Activated B cell treated with CpG ODN at 0.5 μM for 24 hours (primary cell): Measurements from ENCODE around the gene IQSEC1. TPM values are rescaled to one million over a fixed set of nuclear protein-coding genes. Genes with fewer than 3 reads are reported as not detected.

Experiments
- ATAC-seq: fragments of 200-7000 bp; cut with Tn5 transposase; one replicate; pipeline ENCODE4 v1.10.0; 2021; ENCODE audit warnings: low read depth, mild to moderate bottlenecking, moderate library complexity
- CTCF ChIA-PET: fragments of 350-600 bp; sonication (Branson Sonifier 250); formaldehyde crosslinking; loops from one replicate; lab custom pipeline; 2021; ENCODE audit warnings: antibody characterized with exemption; lab: Charles Lee
- POLR2A ChIA-PET: fragments of 350-600 bp; sonication (Branson Sonifier 250); formaldehyde crosslinking; loops from one replicate; lab custom pipeline; 2021; ENCODE audit warnings: antibody characterized with exemption; lab: Charles Lee
- DNase-seq: peaks from one replicate; pipeline ENCODE4 v3.0.0; 2022
- H3K27ac Mint-ChIP-seq: one replicate; pipeline ENCODE4 v1.8.0; 2020; ENCODE audit warnings: mixed read lengths
- H3K27me3 Mint-ChIP-seq: one replicate; pipeline ENCODE4 v1.8.0; 2021; ENCODE audit warnings: mixed read lengths
- H3K36me3 Mint-ChIP-seq: one replicate; pipeline ENCODE4 v1.8.0; 2021; ENCODE audit warnings: low read depth, mixed read lengths
- H3K4me1 Mint-ChIP-seq: one replicate; pipeline ENCODE4 v1.8.0; 2021; ENCODE audit warnings: mixed read lengths
- H3K4me3 Mint-ChIP-seq: one replicate; pipeline ENCODE4 v1.8.0; 2020; ENCODE audit warnings: mild to moderate bottlenecking, mixed read lengths
- H3K9me3 Mint-ChIP-seq: one replicate; pipeline ENCODE4 v1.8.0; 2020; ENCODE audit warnings: mixed read lengths
- intact Hi-C: fragments of 100-400 bp; cut with micrococcal nuclease; formaldehyde crosslinking; loops from one replicate; pipeline ENCODE4 v1.15.1; 2024
- total RNA-seq: library from RNA; stranded (reverse); gene quantifications from 2 replicates; pipeline ENCODE4 v1.2.3, GENCODE V29; 2022
- TF ChIP-seq, protein P1 (sequence below): fragments of 200-600 bp; IDR thresholded peaks from one replicate; pipeline ENCODE4 v1.8.0; 2022; ENCODE audit warnings: antibody characterized with exemption, mild to moderate bottlenecking

IQSEC1 gene
- total RNA-seq, 1 donor from 2014 or later = 296 TPM

DNA sequence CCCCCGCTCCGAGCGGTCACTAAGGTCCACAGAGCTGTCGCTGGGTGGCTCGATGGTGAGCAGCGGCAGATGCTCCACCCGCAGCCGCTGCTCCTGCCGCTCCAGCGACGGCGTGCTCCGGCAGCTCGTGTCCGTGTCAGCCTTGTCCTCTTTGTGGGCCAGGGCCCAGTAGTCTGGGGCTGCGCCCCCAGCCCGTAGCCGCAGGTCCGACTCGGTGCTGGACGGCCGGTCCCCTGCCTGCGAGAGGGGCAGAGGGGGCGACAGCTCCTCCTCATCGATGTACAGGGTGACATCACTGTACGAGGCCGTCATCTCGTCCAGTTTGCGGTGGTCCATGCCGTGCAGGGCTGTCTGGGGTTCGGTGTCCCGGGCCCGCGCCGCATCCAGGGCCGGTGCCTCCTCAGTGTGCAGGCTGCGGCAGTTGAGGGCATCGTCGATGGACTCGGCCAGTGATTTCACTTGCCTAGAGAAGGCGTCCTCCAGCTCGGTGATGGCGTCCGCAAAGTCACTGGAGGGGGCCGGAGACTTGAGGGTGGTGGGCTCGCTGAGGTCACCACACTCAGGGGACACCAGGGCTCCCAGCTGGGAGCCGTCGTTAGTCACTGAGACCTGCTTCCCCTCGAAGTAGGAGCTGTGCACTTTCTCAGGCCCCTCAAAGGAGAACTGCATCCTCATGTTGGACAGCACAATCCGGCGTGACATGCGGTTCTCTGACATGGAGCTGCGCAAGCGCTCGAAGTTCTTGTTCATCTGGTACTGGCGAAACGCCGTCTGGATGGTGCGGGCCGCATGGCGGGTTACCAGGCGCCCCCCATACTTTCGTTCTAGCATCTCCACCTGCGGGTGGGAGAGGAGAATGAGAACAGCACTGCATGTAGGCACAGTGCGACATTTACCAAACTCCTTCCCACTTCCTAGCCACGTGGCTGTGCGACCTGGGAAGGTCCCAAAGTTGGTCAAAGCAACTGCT is 137.1 kb downstream of the IQSEC1 start:
- intact Hi-C loops = no loop called here
- ChIA-PET CTCF (no interaction called here), POLR2A (interaction anchor here (0.6 kb wide), 1 partner anchor 348 kb away, joined by 5 read pairs; no protein-coding TSS in a partner anchor)
- DNase-seq = no peak
- TF ChIP-seq, protein P1, sequence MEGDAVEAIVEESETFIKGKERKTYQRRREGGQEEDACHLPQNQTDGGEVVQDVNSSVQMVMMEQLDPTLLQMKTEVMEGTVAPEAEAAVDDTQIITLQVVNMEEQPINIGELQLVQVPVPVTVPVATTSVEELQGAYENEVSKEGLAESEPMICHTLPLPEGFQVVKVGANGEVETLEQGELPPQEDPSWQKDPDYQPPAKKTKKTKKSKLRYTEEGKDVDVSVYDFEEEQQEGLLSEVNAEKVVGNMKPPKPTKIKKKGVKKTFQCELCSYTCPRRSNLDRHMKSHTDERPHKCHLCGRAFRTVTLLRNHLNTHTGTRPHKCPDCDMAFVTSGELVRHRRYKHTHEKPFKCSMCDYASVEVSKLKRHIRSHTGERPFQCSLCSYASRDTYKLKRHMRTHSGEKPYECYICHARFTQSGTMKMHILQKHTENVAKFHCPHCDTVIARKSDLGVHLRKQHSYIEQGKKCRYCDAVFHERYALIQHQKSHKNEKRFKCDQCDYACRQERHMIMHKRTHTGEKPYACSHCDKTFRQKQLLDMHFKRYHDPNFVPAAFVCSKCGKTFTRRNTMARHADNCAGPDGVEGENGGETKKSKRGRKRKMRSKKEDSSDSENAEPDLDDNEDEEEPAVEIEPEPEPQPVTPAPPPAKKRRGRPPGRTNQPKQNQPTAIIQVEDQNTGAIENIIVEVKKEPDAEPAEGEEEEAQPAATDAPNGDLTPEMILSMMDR = no peak
- Mint-ChIP-seq H3K4me1 (peaks cover 6% of the 10 kb centered on the region), H3K36me3 (peaks cover 90% of the 10 kb centered on the region), H3K27ac (no peak overlapping the region), H3K27me3 (no peaks in the 10 kb centered on the region), H3K4me3 (no peak overlapping the region), H3K9me3 (no peaks in the 10 kb centered on the region)
- ATAC-seq = no peak

DNA sequence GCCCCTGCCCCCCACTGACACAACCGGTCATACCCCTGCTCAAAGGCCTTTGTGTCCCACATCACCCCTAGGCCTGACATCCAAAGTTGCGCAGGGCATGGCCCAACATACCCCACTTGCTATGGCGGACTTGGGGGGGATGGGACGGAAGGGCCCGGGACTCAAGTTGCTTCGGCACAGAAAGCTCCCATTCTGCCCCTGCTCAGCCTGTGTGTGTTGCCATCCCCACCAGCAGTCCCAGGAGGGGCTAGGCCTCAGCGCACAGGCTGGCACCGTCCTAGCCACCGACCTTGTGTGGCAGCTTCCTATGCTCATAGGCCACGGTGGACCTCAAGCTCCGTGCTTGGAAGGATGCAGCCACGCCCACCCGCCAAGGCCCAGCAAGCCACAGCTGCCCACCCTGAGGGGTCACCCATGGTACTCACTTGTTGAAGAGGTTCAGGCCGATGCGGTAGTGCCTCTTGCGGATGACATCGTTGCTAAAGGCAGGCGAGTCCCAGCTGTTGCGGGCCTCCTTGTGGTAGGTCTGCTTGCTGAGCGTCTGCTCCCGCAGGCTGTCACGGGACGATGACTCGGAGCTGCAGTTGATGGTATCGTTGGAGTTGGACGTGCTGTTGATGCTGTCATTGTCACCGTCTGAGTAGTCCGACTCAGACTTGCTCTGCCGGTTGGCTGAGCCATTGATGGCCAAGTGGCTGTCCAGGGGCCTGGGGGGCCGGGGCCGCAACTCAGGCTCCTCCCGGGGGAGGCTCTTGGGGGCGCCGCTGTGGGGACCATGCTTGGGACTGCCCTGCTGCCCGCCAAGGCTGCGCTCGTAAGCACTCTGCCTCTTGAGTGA is 138.0 kb downstream of the IQSEC1 start:
- DNase-seq (no peak), ATAC-seq (no peak)
- CTCF ChIA-PET = no interaction called here
- TF ChIP-seq, protein P1 = no peak
- H3K4me3 Mint-ChIP-seq = no peak overlapping the region
- peaks cover 4% of the 10 kb centered on the region for H3K4me1 Mint-ChIP-seq
- H3K36me3 Mint-ChIP-seq = peaks cover 90% of the 10 kb centered on the region
- no peaks in the 10 kb centered on the region for H3K9me3 Mint-ChIP-seq
- H3K27ac Mint-ChIP-seq = no peak overlapping the region
- POLR2A ChIA-PET = interaction anchor here (0.6 kb wide), 1 partner anchor 347 kb away, joined by 5 read pairs; no protein-coding TSS in a partner anchor
- no peaks in the 10 kb centered on the region for H3K27me3 Mint-ChIP-seq
- intact Hi-C loops = no loop called here

DNA sequence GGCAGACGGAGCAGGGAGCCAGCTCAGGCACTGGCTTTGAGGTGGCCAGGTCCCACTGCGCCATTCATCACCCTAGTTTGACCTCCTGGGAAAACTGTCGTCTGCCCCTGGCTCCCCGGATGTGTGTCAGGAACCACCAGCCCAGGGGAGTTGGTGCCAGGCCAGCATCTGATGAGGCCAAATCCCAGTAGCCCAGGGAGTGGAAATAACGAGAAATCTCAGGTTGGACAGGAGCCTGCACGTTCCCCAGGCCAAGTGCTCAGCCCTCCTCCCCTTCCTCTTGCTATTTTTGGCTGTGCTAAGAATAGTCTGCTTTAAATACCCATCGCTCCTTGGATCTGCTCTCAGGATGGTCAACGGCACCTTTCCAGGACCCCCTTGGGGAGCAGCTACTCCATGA is 138.8 kb downstream of the IQSEC1 start:
- DNase-seq (no peak), ATAC-seq (no peak)
- Mint-ChIP-seq H3K27me3 (no peaks in the 10 kb centered on the region), H3K36me3 (peaks cover 90% of the 10 kb centered on the region), H3K4me1 (peaks cover 11% of the 10 kb centered on the region), H3K27ac (no peak overlapping the region), H3K9me3 (no peaks in the 10 kb centered on the region), H3K4me3 (no peak overlapping the region)
- intact Hi-C loops = no loop called here
- ChIA-PET CTCF (no interaction called here), POLR2A (interaction anchor here (0.6 kb wide), 1 partner anchor 16 kb away, joined by 4 read pairs; no protein-coding TSS in a partner anchor)
- TF ChIP-seq, protein P1 = no peak

DNA sequence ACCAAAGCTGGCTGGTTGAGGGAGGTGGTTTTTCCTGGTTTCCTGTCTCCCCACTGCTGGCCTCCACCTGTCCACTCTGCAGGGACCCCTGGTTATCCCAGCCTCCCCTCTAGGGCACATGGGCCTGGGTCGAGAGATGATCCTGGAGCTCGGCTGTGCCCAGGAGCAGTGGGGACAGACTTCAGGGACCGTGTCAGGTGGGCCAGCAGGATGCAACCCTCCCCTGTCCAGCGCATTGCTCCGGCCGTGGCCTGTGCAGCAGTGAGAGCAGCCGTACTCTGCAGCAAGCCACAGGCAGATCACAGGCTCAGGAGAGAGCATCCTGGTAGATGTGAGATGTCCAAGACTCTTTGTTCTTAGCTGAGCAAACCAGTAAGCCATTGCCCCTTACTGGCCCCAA is 139.3 kb downstream of the IQSEC1 start:
- intact Hi-C loops = no loop called here
- Mint-ChIP-seq H3K27me3 (no peaks in the 10 kb centered on the region), H3K36me3 (peaks cover 90% of the 10 kb centered on the region), H3K4me3 (no peak overlapping the region), H3K9me3 (no peaks in the 10 kb centered on the region), H3K4me1 (peaks cover 11% of the 10 kb centered on the region), H3K27ac (no peak overlapping the region)
- DNase-seq (no peak), ATAC-seq (no peak)
- TF ChIP-seq, protein P1 = no peak
- ChIA-PET POLR2A (interaction anchor here (0.6 kb wide), 1 partner anchor 17 kb away, joined by 4 read pairs; no protein-coding TSS in a partner anchor), CTCF (no interaction called here)
